Adipose tissue (tissue), 3 donors: ENCODE measurements around the gene COL4A6. TPM values are rescaled to one million over a fixed set of nuclear protein-coding genes. Genes with fewer than 3 reads are reported as not detected.
"Not testable (repeated sequence)": the region's sequence is repeated elsewhere in the genome, so short reads cannot be mapped to it uniquely, and the experiment has no call there.

Experiments
- H3K27ac ChIP-seq: one replicate; pipeline ENCODE4 v1.5.1; 2013; ENCODE audit warnings: low read depth, low read length
- WGBS, 3 donors: extraction: QIAGEN DNeasy Blood & Tissue Kit; methylation state at CpG; one replicate each; pipeline ENCODE4 v1.1.7; 2013; 5-methylcytosine and 5-hydroxymethylcytosine counted together
- polyA plus RNA-seq, 3 donors: library from polyadenylated mRNA; stranded (reverse); fragments of 200-250 nt; gene quantifications; one replicate each; pipeline ENCODE4 v1.2.3, GENCODE V29; 2013
- donor health status: healthy with polysubstance abuse.
- donor health status: Bipolar disorder and iron deficiency.
- donor health status: healthy.

Gene COL4A6
- polyA plus RNA-seq, 3 donors, result 0.14 to 1.2 (median 0.46) TPM

- 19 to 58% (median 32%) methylated on average over 2 of the region's 2 CpGs for WGBS, 3 donors
- H3K27ac ChIP-seq, result no peak overlapping the region
Observed at GRCh38 chrX:108415891-108416290, 22.3 kb downstream of the COL4A6 start.

DNA sequence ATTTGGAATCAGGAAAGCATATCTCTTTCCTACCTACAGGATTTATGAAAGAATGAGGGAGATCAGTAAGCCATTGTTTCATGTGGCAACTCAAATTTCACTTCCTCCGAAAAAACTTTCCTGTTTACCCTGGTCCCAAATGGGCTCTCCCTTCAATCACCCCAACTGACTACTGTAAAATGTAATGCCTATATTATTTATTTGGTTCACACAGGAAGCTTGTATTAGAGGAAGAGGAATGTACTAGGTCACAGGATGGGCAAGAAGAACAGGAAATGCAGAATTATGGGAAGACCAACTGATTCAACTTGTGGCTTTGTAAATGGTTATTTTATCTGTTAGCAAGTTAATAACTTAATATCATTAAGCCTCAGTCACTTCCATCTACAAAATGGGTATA, 23.1 kb downstream of the COL4A6 start:
- no peak overlapping the region for H3K27ac ChIP-seq
- 50 to 73% (median 64%) methylated on average over 1 of the region's 1 CpG for WGBS, 3 donors

GRCh38 chrX:108412783-108413182, 25.4 kb downstream of the COL4A6 start:
- H3K27ac ChIP-seq, result no peak overlapping the region

GRCh38 chrX:108399418-108400165, 38.6 kb downstream of the COL4A6 start:
- no peak overlapping the region for H3K27ac ChIP-seq
- 62 to 84% (median 70%) methylated on average over 1 of the region's 1 CpG for WGBS, 3 donors

DNA sequence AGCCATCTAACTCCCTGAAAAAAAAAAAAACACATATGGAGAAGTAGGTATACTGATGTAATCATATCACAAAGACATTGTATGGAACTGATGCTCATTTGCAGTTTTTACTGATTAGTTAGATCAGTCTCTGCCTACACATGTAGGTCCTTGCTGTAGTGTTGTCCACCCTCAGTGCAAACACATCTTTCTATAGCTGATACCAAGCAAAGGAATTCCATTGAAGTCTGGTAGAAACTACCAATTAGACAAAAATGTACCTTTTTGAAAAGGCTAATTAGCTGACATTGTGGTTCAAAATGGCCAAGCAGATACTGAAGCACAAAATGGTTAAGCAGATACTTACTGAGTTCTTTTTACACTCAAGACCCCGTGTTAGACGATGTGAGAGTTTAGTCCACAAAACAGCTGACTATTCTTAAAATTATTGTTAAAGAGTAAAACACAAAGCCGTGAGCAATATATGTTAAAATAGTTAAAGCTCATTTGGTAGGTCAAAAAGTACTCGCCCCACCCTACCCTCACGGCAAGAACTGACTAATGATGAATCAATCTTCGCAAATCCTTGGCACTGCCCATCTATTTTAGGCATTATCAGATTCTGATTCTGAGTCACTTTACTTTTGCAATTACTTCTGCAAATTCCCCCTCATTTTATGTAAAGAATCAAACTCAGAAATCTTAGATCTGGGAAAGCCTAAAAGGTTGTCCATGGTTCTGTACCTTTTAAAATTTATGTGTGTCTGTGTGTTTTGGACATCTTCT, 40.4 kb downstream of the COL4A6 start:
- 67 to 86% (median 68%) methylated on average over 6 of the region's 6 CpGs for WGBS, 3 donors
- no peak overlapping the region for H3K27ac ChIP-seq

GRCh38 chrX:108396986-108397385, 41.2 kb downstream of the COL4A6 start:
- 79 to 95% (median 88%) methylated on average over 1 of the region's 1 CpG for WGBS, 3 donors
- H3K27ac ChIP-seq, result no peak overlapping the region

- H3K27ac ChIP-seq, result no peak overlapping the region
- WGBS, 3 donors, result 59 to 77% (median 59%) methylated on average over 6 of the region's 6 CpGs
Observed at GRCh38 chrX:108396188-108396891, 41.9 kb downstream of the COL4A6 start.

- WGBS, 3 donors, result 48 to 65% (median 59%) methylated on average over 9 of the region's 9 CpGs
- H3K27ac ChIP-seq, result not testable (repeated sequence)
Observed at GRCh38 chrX:108390976-108391717, 47.1 kb downstream of the COL4A6 start.

GRCh38 chrX:108384783-108385182, 53.4 kb downstream of the COL4A6 start:
- H3K27ac ChIP-seq, result no peak overlapping the region
- 64 to 78% (median 76%) methylated on average over 1 of the region's 1 CpG for WGBS, 3 donors

- H3K27ac ChIP-seq, result no peak overlapping the region
- 68 to 88% (median 70%) methylated on average over 2 of the region's 2 CpGs for WGBS, 3 donors
Observed at GRCh38 chrX:108380222-108380621, 58.0 kb downstream of the COL4A6 start.

GRCh38 chrX:108376821-108377220, 61.4 kb downstream of the COL4A6 start:
- WGBS, 3 donors, result 13 to 55% (median 45%) methylated on average over 9 to 11 of the region's 11 CpGs

DNA sequence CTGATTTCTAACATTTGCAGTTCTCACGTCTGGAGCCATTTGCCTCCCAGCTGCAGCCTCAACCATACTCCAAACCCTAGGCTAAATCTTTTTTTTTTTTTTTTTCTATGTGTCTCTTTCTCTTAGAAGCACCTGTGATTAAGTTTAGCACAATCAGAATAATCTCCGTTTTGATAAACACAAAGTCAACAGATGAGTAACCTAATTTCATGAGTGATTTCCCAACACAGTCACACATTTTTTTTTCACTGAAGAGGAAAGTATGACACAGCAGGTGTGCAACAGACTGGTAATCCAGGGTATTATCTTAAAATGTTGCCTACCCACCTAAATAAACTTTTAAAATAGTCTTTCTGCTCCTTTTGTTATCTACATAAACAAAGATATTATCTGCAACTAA, 62.6 kb downstream of the COL4A6 start:
- H3K27ac ChIP-seq, result not testable (repeated sequence)
- WGBS, 3 donors, result 38 to 71% (median 41%) methylated on average over 2 of the region's 2 CpGs

More at GRCh38 chrX:108376821-108377220, 61.4 kb downstream of the COL4A6 start:
- not testable (repeated sequence) for H3K27ac ChIP-seq

GRCh38 chrX:108366644-108367406, 71.4 kb downstream of the COL4A6 start:
- 86 to 94% (median 91%) methylated on average over 1 of the region's 1 CpG for WGBS, 3 donors

DNA sequence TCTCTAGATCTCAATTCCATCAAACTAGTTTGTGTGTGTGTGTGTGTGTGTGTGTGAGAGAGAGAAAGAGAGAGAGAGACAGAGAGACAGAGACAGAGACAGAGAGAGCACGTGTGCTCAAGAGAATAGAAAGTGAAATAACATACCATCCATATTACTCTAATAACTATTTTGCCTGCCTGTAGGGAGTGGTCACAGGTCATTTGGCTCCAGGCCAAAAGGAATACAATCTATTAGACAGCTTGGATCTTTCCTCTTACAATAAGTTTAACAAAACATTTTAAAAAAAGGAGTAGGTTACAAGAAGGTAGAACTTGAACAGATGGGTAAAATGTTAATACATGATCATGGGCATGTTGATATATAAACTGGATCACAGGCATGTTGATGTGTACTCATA, 76.2 kb downstream of the COL4A6 start:
- H3K27ac ChIP-seq, result no peak overlapping the region
- WGBS, 3 donors, result 10 to 35% (median 24%) methylated on average over 1 of the region's 1 CpG

More at GRCh38 chrX:108366644-108367406, 71.4 kb downstream of the COL4A6 start:
- no peak overlapping the region for H3K27ac ChIP-seq

GRCh38 chrX:108361316-108361715, 76.9 kb downstream of the COL4A6 start:
- H3K27ac ChIP-seq, result no peak overlapping the region
- 43 to 73% (median 44%) methylated on average over 2 of the region's 2 CpGs for WGBS, 3 donors

DNA sequence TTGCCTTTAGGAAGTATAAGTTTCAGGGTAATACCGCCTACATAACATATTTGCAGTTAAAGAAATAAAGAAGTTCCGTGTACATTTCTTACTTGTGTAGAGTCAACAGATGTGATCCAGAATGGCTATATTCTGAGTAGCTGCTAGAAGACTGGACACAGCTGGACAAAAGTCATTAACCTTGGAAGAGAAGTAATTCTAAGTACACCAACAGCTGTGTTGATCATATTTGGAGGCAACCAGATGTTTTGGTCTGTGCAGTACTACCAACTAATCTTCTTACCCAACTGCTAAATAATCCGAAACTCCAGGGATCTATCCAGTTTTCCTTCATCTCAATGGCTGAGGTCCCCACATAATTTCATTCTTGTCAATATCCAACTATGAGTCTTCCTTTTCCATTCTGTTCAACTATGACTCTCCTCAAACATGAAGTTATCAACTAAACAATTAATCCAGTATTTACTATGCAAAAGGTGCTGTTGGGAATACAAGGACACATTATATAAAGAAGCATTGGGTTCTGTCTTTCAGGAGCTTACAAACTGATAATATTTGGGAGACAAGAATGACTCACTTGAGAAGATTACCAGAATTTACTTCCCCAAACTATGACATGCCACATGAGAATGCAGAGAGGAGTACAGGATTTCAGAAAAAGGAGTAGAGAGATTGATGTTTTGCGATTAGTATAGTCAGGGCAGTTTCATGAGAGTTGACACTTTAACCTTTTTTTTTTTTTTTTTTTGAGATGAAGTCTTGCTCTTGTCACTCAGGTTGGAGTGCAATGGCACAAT, 78.2 kb downstream of the COL4A6 start:
- WGBS, 3 donors, result 82 to 88% (median 84%) methylated on average over 4 of the region's 4 CpGs
- no peak overlapping the region for H3K27ac ChIP-seq

DNA sequence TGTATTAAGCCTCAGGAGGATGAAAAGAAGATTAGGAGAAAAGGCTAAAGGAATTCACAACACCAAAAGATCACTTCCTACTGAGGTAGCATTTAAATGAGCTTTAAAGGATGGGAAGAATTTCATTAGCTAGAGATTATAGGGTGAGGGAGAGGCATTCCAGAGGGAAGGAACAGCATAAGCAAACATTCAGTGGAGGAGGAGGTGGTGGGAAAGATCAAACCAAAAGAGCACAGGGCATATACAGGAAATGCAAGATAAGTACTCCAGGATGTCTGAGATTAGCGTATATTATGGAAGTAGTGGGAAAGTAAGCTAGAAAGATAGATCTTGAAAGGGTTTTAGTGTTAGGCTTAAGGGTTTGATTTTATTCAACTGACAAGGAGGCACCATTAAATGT, 84.8 kb downstream of the COL4A6 start:
- no peak overlapping the region for H3K27ac ChIP-seq
- 33 to 84% (median 67%) methylated on average over 1 of the region's 1 CpG for WGBS, 3 donors
